HEK293 (cell line): ENCODE results near the gene ZNF408.

Experiments used
- CTCF ChIA-PET: fragments of 350-600 bp; formaldehyde crosslinking; extraction: SDS; loops from one replicate; lab custom pipeline; 2021; ENCODE audit warnings: antibody characterized with exemption; lab: Yijun Ruan, JAX
- POLR2A ChIA-PET: fragments of 300-600 bp; formaldehyde crosslinking; extraction: SDS; loops from one replicate; lab custom pipeline; 2020; ENCODE audit warnings: antibody characterized with exemption, inconsistent platforms; lab: Yijun Ruan, JAX
- H3K27ac ChIP-seq: fragments of 200-500 bp; sonication (Bioruptor generic); 2 replicates; pipeline ENCODE4 v1.5.1; 2014; ENCODE audit warnings: low read depth, low read length, control low read depth, inconsistent platforms; ENCODE audit errors: extremely low read depth
- H3K36me3 ChIP-seq, 2 experiments: fragments of 200-500 bp in 1 of 2; sonication (Bioruptor generic) in 1 of 2; 1 replicate in 1 of 2; 2 replicates in 1 of 2; pipeline ENCODE4 v1.5.1; 2014 to 2017; ENCODE audit warnings: inconsistent platforms in 2 of 2, low read length in 2 of 2; ENCODE audit not compliant: control insufficient read depth in 2 of 2, insufficient read depth in 1 of 2
- H3K4me1 ChIP-seq: fragments of 200-500 bp; sonication (Bioruptor generic); 2 replicates; pipeline ENCODE4 v1.5.1; 2014; ENCODE audit warnings: mild to moderate bottlenecking, low read length, inconsistent platforms; ENCODE audit not compliant: control insufficient read depth, insufficient read depth
- H3K4me3 ChIP-seq: 2 replicates; pipeline ENCODE4 v1.5.1; 2011; ENCODE audit warnings: low read depth, mild to moderate bottlenecking, control low read depth, low read length, moderate library complexity
- H3K9me3 ChIP-seq: fragments of 200-500 bp; sonication (Bioruptor generic); 2 replicates; pipeline ENCODE4 v1.5.1; 2014; ENCODE audit warnings: low read depth, low read length, inconsistent platforms; ENCODE audit not compliant: control insufficient read depth, insufficient read depth
- MEIS1 ChIP-seq: sonication (generic); formaldehyde crosslinking; IDR thresholded peaks from 2 replicates; pipeline ENCODE4 v1.8.1; 2022; ENCODE audit warnings: missing genetic modification reagents, mild to moderate bottlenecking, borderline replicate concordance
- OSR2 ChIP-seq: fragments of 450-650 bp; formaldehyde crosslinking; IDR thresholded peaks from 2 replicates; pipeline ENCODE4 v1.5.1; 2016; ENCODE audit warnings: missing biosample characterization, missing genetic modification characterization
- PRDM10 ChIP-seq: fragments of 450-650 bp; formaldehyde crosslinking; IDR thresholded peaks from 2 replicates; pipeline ENCODE4 v1.5.1; 2016; ENCODE audit warnings: missing biosample characterization, missing genetic modification characterization
- RBAK ChIP-seq: fragments of 450-650 bp; formaldehyde crosslinking; IDR thresholded peaks from 2 replicates; pipeline ENCODE4 v1.5.1; 2016; ENCODE audit warnings: missing biosample characterization, missing genetic modification characterization
- TRIM28 ChIP-seq: IDR thresholded peaks from 2 replicates; pipeline ENCODE4 v1.6.1; 2011; ENCODE audit warnings: low read length, control low read depth, borderline replicate concordance
- ZNF112 ChIP-seq: fragments of 450-650 bp; formaldehyde crosslinking; IDR thresholded peaks from 2 replicates; pipeline ENCODE4 v1.5.0; 2017; ENCODE audit warnings: missing biosample characterization, missing genetic modification characterization
- ZNF132 ChIP-seq: fragments of 450-650 bp; formaldehyde crosslinking; IDR thresholded peaks from 2 replicates; pipeline ENCODE4 v1.5.1; 2017; ENCODE audit warnings: missing biosample characterization, missing genetic modification characterization, borderline replicate concordance
- ZNF146 ChIP-seq: fragments of 450-650 bp; formaldehyde crosslinking; IDR thresholded peaks from 2 replicates; pipeline ENCODE4 v1.5.1; 2016; ENCODE audit warnings: missing biosample characterization, missing genetic modification characterization
- ZNF175 ChIP-seq: fragments of 450-650 bp; formaldehyde crosslinking; IDR thresholded peaks from 2 replicates; pipeline ENCODE4 v1.5.1; 2016; ENCODE audit warnings: missing biosample characterization, missing genetic modification characterization
- ZNF23 ChIP-seq: fragments of 450-650 bp; formaldehyde crosslinking; IDR thresholded peaks from 2 replicates; pipeline ENCODE4 v1.5.1; 2016; ENCODE audit warnings: missing biosample characterization, missing genetic modification characterization, borderline replicate concordance
- ZNF239 ChIP-seq: fragments of 450-650 bp; formaldehyde crosslinking; IDR thresholded peaks from 2 replicates; pipeline ENCODE4 v1.5.1; 2016; ENCODE audit warnings: missing biosample characterization, missing genetic modification characterization
- ZNF26 ChIP-seq: fragments of 450-650 bp; formaldehyde crosslinking; IDR thresholded peaks from 2 replicates; pipeline ENCODE4 v1.5.1; 2016; ENCODE audit warnings: missing biosample characterization, missing genetic modification characterization
- ZNF341 ChIP-seq: fragments of 450-650 bp; formaldehyde crosslinking; IDR thresholded peaks from 2 replicates; pipeline ENCODE4; 2016; ENCODE audit warnings: low read depth, missing biosample characterization, missing genetic modification characterization
- ZNF433 ChIP-seq: fragments of 450-650 bp; formaldehyde crosslinking; IDR thresholded peaks from 2 replicates; pipeline ENCODE4 v1.5.1; 2016; ENCODE audit warnings: missing biosample characterization, missing genetic modification characterization, low read depth
- ZNF514 ChIP-seq: fragments of 450-650 bp; formaldehyde crosslinking; IDR thresholded peaks from 2 replicates; pipeline ENCODE4 v1.5.1; 2016; ENCODE audit warnings: missing biosample characterization, missing genetic modification characterization
- ZNF544 ChIP-seq: fragments of 450-650 bp; formaldehyde crosslinking; IDR thresholded peaks from 2 replicates; pipeline ENCODE4 v1.5.0; 2017; ENCODE audit warnings: missing biosample characterization, missing genetic modification characterization
- ZNF626 ChIP-seq: fragments of 450-650 bp; sonication (Bioruptor Pico); formaldehyde crosslinking; IDR thresholded peaks from 2 replicates; pipeline ENCODE4 v1.5.1; 2018; ENCODE audit warnings: missing biosample characterization, missing genetic modification characterization, inconsistent platforms
- ZNF670 ChIP-seq: fragments of 450-650 bp; formaldehyde crosslinking; IDR thresholded peaks from 2 replicates; pipeline ENCODE4 v1.5.1; 2016; ENCODE audit warnings: missing biosample characterization, missing genetic modification characterization, low read depth
- ZNF677 ChIP-seq: fragments of 450-650 bp; IDR thresholded peaks from 2 replicates; pipeline ENCODE4 v1.5.0; 2018; ENCODE audit warnings: missing biosample characterization, mild to moderate bottlenecking, missing genetic modification characterization, moderate library complexity
- ZNF776 ChIP-seq: fragments of 450-650 bp; formaldehyde crosslinking; IDR thresholded peaks from 2 replicates; pipeline ENCODE4 v1.5.0; 2017; ENCODE audit warnings: missing biosample characterization, missing genetic modification characterization, borderline replicate concordance
- ZXDB ChIP-seq: fragments of 450-650 bp; formaldehyde crosslinking; IDR thresholded peaks from 2 replicates; pipeline ENCODE4 v1.5.1; 2016; ENCODE audit warnings: missing biosample characterization, missing genetic modification characterization

The ZNF408 gene

DNA sequence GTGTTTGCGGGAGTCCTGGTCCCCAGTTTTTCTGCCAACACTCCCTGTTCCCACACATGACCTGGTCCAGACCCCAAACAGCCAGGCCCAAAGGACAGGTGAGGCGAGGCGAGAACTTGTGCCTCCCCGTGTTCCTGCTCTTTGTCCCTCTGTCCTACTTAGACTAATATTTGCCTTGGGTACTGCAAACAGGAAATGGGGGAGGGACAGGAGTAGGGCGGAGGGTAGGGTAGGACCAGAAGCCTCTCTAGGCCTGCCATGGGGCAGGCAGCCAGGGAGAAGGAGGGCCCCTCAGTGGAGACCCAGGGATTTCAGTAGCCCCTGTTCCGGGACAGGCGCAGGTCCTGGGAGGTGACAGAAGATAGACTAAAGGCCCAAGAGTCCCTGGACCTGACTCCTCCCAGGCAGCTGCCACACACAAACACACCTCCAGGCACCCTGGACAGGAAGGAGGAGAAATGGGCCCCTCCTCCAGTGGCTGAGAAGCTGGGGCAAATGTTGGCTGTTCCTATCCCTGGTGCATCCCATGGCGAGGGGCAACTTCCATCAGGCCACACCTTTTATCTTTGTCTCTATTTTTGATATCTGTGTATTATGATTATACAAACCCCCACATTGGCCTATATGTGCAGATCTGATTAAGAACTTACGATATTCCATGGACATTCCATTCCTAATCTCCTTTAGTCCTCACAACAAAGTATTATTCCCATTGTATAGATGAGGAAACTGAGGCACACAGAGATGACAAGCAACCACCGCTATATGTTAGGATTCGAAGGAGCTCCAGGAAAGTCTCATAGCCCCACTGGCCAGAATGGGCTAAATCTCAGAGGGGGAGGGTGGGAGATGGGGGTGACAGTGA is 17.6 kb downstream of the ZNF408 start:
- no peaks in the 10 kb centered on the region for H3K9me3 ChIP-seq
- no peaks in the 10 kb centered on the region for H3K36me3 ChIP-seq
- ChIA-PET POLR2A (interaction anchor here (0.7 kb wide), 1 partner anchor 467 kb away, joined by 3 read pairs; no protein-coding TSS in a partner anchor), CTCF (interaction anchor here (0.6 kb wide), 1 partner anchor 15 kb away, joined by 3 read pairs; no protein-coding TSS in a partner anchor)
- H3K4me3 ChIP-seq = no peak overlapping the region
- no peaks in the 10 kb centered on the region for H3K4me1 ChIP-seq
- no peak overlapping the region for H3K27ac ChIP-seq
- no peak for TF ChIP-seq ZNF23 (tag by site-specific recombination)

GRCh38 chr11:46719048-46719542 is 18.3 kb downstream of the ZNF408 start, which contains the start of gene F2:
Gene F2, plus strand, starts transcription at chr11:46719213. Its CDS starts 23 bp downstream, at chr11:46719236.
- Histone ChIP-seq H3K9me3 (no peaks in the 10 kb centered on the region), H3K27ac (no peak within 1 kb of the TSS), H3K36me3 (no peaks in the 10 kb centered on the region), H3K4me3 (no peak within 1 kb of the TSS), H3K4me1 (no peaks in the 10 kb centered on the region)
- CTCF ChIA-PET = interaction anchor here (0.6 kb wide), 1 partner anchor 14 kb away, joined by 3 read pairs; no protein-coding TSS in a partner anchor
- no peak for TF ChIP-seq PRDM10 (tag by site-specific recombination)
- no peak for TF ChIP-seq RBAK (tag by site-specific recombination)
- TF ChIP-seq ZNF341 = no peak
- TF ChIP-seq MEIS1 = no peak
- TF ChIP-seq ZNF670 (tag by site-specific recombination) = no peak
- TF ChIP-seq TRIM28 = no peak
- no peak for TF ChIP-seq ZNF433 (tag by site-specific recombination)
- no peak for TF ChIP-seq OSR2 (tag by site-specific recombination)
- no peak for TF ChIP-seq ZNF26 (tag by site-specific recombination)
- TF ChIP-seq ZNF175 (tag by site-specific recombination) = no peak
- no peak for TF ChIP-seq ZNF112 (tag by site-specific recombination)
- TF ChIP-seq ZNF514 (tag by site-specific recombination) = no peak
- TF ChIP-seq ZXDB (tag by site-specific recombination) = no peak
- TF ChIP-seq ZNF677 = no peak
- no peak for TF ChIP-seq ZNF776
- no peak for TF ChIP-seq ZNF146 (tag by site-specific recombination)
- no peak for TF ChIP-seq ZNF132 (tag by site-specific recombination)
- TF ChIP-seq ZNF239 (tag by site-specific recombination) = no peak
- TF ChIP-seq ZNF626 = no peak
- TF ChIP-seq ZNF544 (tag by site-specific recombination) = no peak
- POLR2A ChIA-PET = no interaction called here
